HG03175 (cell line): ENCODE data around the gene SCFD2.

Source experiments
- ATAC-seq: cut with Tn5 transposase; IDR thresholded peaks from one replicate; pipeline ENCODE4 v1.9.1; 2021; ENCODE audit warnings: mild to moderate bottlenecking, moderate library complexity; ENCODE audit not compliant: unreplicated experiment

The SCFD2 gene

GRCh38 chr4:53019485-53020382 lies 346.1 kb downstream of the SCFD2 start:
- no peak for ATAC-seq

GRCh38 chr4:53018471-53018870 lies 347.4 kb downstream of the SCFD2 start:
- ATAC-seq, result no peak

GRCh38 chr4:53016099-53016820 lies 349.6 kb downstream of the SCFD2 start:
- ATAC-seq, result no peak

GRCh38 chr4:53015681-53016080 lies 350.2 kb downstream of the SCFD2 start:
- no peak for ATAC-seq

GRCh38 chr4:53014881-53015280 lies 351.0 kb downstream of the SCFD2 start:
- ATAC-seq, result no peak

GRCh38 chr4:53013873-53014775 lies 351.7 kb downstream of the SCFD2 start:
- ATAC-seq, result no peak

GRCh38 chr4:53012738-53013137 lies 353.1 kb downstream of the SCFD2 start:
- ATAC-seq, result peak; percentile 49

GRCh38 chr4:53011259-53011905 lies 354.5 kb downstream of the SCFD2 start:
- no peak for ATAC-seq

- no peak for ATAC-seq
Observed at GRCh38 chr4:53010318-53010717, 355.5 kb downstream of the SCFD2 start.

GRCh38 chr4:53009824-53010223 lies 356.0 kb downstream of the SCFD2 start:
- ATAC-seq, result no peak

GRCh38 chr4:53007024-53007423 lies 358.8 kb downstream of the SCFD2 start:
- no peak for ATAC-seq

- ATAC-seq, result no peak
Observed at GRCh38 chr4:53005808-53006207, 360.1 kb downstream of the SCFD2 start.

GRCh38 chr4:53005149-53005546 lies 360.7 kb downstream of the SCFD2 start:
- no peak for ATAC-seq

- ATAC-seq, result peak; percentile 10
Observed at GRCh38 chr4:53004497-53005148, 361.2 kb downstream of the SCFD2 start.

GRCh38 chr4:53003959-53004358 lies 361.9 kb downstream of the SCFD2 start:
- peak; percentile 32 for ATAC-seq

- ATAC-seq, result no peak
Observed at GRCh38 chr4:53000560-53000959, 365.3 kb downstream of the SCFD2 start.

GRCh38 chr4:52999626-53000025 lies 366.2 kb downstream of the SCFD2 start:
- ATAC-seq, result no peak

- no peak for ATAC-seq
Observed at GRCh38 chr4:52998413-52998812, 367.4 kb downstream of the SCFD2 start.

- ATAC-seq, result no peak
Observed at GRCh38 chr4:52997132-52997416, 368.8 kb downstream of the SCFD2 start.
